GM23248 (cell line): Measurements from ENCODE around the gene TSHZ2.

Experiments used
- EZH2 ChIP-seq: fragments of 200-600 bp; sonication (generic); IDR thresholded peaks from 2 replicates; pipeline ENCODE4 v1.6.1; 2018; ENCODE audit warnings: antibody characterized with exemption, mild to moderate bottlenecking; ENCODE audit not compliant: insufficient read depth, poor library complexity, severe bottlenecking
- EZH2phosphoT487 ChIP-seq: fragments of 200-600 bp; sonication (generic); IDR thresholded peaks from 2 replicates; pipeline ENCODE4 v1.6.1; 2018; ENCODE audit warnings: antibody characterized with exemption, moderate library complexity, mild to moderate bottlenecking, low read depth; ENCODE audit not compliant: insufficient read depth

GRCh38 chr20:53037621-53038020 lies 65.5 kb downstream of the TSHZ2 start:
- TF ChIP-seq EZH2 (no peak), EZH2phosphoT487 (no peak)
